Measurements from ENCODE around the gene PAX5.
"Not testable (repeated sequence)": the region's sequence is repeated elsewhere in the genome, so short reads cannot be mapped to it uniquely, and the experiment has no call there.

The PAX5 gene

DNA sequence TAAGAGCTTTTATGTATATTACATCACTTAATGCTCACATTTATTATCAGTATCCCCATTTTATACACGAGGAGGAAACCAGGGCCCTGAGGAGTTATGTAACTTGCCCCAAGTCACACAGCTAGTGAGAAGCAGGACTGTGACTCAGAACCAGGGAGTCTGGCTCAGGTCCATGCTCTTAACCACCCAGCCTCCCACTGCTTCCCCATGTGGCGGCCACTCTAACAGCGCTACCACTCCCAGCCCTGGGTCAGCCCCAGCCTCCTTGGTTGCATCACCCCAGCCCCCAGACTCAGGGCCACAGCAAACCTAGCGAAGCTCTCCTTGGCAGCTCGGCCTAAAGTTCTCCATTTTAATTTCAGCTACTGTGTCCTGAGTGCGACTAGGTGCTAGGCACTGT, 159.1 kb downstream of the PAX5 start:
- DNase-seq: no peak

DNA sequence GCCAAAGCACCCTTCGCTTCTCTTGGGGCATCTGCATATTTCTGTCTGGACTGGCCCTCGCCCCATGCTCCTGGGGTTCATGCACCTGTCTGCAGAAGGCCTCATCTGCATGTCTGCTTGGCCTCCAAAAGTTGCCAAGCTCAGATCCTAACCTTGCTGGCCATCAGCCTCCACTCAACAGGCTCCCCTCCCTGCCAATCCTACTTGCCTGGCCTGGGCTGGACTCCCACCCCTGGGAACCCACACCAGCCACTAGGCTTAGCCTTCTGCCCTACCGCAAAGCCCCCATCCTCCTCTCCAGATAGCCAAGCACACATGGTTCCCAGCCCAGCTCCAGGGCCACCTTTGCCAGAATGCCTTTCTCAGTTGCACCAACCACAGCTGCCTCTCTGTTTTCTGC, 159.8 kb downstream of the PAX5 start:
- DNase-seq: no peak

DNA sequence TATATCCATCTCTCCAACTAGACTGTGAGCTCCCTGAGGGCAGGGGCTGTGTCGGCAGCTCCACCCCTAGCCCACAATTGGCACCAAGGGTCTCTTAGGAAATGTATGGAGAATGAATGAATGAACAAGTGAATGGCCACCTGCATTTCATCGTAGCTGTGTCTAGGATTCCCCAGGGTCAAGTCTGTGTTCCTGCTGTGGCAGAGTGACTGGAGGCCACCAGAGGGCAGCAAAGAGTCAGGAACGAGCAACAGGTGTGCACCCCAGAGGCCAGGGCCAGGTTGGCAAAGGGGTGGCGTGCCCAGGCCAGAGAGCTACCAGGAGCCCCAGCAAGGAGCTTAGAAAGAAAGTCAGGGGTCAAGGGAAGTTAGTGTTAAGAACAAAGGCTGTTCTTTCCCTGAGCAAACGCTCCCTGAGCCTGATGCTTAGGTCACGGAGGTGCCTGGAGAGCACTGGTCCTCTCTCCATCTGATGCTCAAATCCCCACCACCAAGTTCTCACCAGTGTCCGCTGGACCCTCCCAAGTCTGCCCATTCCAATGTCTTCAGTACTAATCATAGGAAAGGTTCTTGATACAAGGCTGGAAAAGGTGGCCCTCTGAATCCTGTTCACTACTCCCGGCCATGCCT, 160.7 kb downstream of the PAX5 start:
- peak; percentile 25 to 68 (median 53) for DNase-seq

DNA sequence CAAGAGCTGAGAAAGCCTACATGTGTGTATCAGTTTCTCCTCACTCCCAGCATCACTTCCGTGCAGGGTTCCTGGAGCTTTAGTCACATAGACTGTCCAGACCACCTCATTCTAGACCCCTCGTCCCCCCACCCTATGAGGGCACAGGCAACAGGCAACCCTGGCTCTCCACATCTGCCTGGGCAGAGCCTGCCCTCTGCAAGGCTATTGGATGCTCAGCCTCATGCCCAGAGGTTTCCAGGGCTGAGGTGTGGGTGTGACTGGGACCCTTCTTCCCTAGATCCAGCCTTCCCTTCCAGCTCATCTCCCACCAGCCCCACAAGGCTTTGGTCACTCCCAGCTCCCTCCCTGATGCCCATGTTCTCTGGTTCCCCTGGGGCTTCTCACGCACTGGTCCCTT, 161.4 kb downstream of the PAX5 start:
- no peak for DNase-seq

DNA sequence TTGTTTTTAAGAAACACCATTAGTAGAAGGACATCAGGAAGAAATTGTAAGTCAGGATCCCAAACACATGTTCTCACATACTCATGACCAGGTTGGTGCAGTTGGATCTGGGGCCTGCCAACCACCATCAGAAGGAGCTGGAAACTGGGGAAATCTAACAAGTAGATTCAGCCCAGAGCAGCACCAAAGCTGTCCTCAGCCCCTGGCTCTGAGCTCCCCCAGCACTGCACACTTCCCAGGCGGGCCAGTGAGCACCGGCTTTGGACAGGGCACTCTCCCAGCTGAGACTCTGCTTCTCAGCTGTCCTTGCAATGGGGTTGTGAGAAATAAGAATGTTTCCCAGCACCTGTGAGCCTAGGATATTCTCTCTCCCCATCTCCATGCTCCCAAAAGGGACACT, 162.5 kb downstream of the PAX5 start:
- DNase-seq: no peak

DNA sequence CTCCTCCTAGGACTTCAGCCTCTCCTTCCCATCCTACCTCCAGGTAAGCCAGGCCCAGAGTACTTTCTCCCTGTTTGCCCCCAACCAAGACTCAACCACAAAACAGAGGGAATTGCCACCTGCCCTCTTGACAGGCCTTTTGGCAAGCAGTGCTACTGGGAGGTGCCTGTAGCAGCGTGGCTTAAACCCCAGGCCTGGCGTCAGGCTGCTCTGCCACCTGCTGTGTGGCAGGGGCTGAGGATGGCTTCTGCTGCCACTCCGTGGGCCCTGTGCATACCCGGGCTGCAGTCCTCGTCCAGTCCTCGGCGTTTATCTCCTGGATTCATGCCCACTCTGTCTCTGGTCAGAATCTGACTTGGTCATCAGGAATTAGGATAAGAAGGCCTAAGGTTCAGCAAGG, 163.1 kb downstream of the PAX5 start:
- DNase-seq: no peak

DNA sequence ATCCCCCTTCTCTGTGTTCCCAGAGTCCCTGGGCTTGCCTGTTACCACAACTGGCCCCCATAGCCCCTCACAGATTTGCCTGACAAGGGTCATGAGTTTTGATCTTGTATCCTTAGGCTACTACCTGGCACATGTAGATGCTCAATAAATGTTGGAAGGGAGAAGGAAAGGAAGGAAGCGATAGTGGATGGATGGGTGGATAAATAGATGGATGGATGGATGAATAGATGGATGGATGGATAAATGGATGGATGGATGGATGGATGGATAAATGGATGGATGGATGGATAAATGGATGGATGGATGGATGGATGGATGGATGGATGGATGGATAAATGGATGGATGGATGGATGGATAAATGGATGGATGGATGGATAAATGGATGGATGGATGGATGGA, 164.5 kb downstream of the PAX5 start:
- not testable (repeated sequence) for DNase-seq

DNA sequence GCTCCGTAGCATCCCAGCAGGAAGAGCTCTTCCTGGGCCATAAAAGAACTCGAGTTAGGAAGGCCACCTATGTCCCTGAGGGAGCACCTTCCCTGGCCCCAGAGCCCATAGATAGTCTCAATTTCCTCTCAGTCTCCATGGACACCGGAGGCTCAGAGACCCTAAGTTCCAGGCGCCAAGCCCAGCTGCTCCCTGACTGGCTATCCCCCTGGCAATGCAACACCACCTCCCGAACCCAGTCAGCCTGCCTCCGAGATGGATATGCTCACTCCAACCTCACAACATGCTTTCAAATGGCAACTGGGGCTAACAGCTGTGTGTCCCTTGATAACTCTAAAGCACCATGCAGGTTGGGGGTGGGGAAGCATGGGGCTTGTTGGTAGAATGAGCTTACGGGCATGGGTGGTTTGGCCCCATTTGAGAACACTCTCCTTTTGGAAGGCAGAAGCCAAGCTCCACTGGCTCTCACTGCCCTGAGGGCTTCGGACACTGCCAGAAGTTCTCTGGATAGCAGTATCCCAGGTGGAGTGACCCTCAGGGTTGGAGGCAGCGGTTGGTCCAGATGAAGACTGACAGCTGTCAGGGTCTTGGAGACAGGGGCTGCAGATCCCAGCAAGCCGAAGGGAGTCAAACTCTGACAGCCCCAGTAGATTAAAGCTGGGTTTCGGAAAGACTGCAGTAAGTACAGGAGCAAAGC, 165.3 kb downstream of the PAX5 start:
- DNase-seq: no peak

DNA sequence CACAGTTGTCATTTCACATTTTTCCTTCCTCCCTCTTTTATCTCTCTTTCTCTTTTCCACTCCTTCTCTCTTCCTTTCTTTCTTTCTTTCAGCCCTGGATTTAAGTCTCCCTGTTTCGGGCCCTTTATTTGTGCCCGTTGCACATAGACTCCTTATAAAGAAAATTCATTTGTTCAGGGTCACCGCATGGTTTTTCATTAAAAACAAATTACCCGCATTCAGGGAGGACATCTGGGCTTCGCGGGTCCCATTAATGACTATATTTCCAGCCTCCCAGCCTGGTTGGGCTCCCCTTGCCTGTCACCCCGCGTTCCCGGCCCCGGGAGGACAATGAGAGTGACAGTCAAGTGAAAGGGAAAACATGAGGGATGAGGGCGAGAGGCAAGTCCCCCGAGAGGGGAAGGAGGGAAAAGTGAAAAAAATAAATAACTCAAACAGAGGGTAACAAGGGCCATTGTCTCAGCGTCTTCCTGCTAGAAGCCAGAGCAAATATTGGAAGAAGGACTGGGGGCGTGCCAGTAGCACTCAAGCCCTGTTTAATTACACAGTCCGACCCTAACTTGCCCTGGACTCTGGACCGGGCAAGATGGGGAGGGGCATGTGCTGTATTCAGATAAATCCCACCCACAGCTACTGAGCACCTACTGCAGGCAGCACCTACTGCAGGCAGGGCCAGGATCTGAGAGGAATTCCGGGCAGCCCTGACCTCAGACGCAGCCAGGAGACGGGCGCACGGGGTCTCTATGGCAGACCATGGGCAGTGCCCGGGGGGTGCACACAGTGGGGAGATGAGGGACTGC, 166.2 kb downstream of the PAX5 start:
- no peak for DNase-seq

DNA sequence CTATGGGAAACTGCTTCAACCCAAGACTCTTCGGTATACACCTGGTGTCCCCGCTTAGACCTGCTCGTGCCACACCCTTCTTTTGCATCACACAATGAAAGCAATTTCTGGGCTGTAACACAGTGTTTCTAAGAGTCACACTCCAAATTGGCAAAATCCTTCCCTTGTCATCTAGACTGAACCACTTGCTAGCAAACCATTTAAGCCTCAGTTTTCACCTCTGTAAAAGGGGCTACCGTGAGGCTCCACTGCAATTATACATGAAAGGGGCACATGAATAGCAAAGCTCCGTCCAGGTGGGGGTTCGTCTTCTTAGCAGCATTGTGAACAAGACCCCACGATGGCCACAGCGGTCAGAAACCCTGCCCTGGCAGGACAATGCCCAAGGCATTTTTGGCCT, 166.8 kb downstream of the PAX5 start:
- DNase-seq: no peak

DNA sequence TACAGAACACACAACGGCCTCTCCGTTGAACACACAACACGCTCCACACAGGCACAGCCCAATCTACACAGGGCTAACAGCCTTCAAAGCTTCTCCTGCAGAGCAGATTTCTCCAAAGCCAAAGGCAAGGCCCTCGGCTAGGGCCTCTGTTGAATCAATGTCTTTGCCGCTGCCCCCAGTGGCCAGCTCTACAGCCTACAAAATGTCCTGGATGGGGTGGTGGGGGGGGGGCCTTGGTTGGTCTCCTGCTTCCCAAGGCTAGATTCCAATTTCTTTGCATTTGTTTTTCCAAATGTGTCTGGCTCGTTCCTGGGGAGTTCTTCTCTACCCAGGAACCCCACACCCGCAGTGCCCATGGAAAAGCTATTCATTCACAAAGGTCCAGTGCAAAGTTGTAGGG, 167.2 kb downstream of the PAX5 start:
- no peak for DNase-seq

DNA sequence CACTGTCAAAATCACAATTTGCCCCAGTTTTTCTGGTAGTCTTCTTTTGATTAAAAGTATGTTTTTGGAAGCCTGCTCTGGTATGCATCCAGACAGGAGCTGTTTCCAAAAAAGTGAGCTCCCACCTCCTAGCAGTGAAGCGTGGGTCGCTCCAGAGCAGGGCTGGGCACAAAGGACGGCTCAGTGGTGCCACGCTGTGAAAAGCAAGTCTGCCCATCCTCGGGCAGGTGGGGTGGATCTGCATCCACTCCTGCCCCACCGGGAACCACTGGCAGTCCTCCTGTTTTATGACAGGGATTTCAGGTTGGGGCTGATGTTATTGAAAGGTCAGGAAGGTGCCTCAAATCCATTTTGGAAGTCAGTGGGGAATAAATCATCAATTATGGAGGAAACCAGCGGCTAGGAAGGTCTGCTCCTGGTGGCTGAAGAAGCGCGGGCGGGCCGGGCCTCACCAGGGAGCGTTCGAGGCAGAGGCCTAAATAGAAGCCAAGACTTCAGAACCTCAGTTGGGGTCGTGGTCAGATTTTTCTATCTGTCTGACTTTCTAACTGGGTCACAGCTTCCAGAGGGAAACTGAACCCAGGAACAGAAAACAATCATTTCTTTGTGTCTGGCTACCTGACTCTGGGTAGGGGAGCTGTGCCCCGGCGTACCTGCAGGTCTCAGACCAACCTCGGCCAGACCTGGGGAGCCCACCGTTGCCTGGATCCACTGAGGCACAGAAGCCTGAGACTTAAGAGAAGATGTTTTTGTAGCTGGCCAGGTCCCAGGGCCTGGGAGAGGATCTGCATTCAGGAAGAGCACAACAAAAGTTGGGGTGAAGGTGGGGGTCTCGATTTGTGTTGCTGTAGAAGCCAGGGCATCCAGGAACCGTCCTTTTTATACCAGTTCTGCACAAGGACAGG, 168.1 kb downstream of the PAX5 start:
- no peak for DNase-seq

DNA sequence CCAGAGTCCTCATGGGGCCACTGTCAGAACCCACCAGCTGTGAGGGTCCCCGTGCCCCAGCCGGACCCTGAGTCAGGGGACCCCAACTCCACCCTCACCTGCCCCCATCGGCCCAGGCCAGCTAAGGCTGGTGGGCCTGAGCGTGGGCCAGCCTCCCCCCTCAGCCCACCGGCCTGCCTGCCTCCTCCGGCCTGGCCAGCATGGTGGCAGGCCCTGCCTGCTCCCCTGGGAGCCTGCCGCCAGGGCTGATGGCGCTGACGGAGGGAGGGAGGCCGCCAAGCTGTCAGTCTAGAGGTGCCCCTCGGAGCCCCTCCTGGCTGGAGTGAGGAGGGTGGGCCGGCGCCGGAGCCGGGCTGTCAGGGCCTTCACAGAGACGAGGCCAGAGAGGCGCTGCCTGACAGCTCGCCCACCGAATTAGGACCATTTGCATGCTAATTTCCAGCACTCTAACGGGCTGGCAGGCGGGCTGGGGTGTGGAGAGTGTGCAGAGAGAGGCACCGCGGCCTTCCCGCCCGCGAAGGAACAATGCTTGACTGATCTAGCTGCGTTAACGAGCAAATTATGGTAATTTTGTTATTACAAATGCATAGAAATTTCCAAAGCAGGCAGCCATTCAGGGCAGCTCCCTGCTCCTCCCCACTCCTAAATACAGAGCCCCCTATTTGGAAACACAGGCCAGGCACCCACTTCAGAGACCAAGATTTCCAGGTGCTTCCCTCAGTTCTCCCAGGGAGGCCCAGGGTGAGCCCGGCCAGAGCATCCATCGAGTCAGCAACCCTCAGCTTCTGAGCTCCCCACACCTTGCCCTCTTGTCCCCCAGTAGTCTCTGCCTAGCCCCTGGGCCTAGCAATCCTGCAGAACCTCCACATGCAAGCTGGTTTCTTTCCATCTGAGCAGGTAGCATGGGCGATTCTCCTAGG, 169.3 kb downstream of the PAX5 start:
- DNase-seq: no peak

DNA sequence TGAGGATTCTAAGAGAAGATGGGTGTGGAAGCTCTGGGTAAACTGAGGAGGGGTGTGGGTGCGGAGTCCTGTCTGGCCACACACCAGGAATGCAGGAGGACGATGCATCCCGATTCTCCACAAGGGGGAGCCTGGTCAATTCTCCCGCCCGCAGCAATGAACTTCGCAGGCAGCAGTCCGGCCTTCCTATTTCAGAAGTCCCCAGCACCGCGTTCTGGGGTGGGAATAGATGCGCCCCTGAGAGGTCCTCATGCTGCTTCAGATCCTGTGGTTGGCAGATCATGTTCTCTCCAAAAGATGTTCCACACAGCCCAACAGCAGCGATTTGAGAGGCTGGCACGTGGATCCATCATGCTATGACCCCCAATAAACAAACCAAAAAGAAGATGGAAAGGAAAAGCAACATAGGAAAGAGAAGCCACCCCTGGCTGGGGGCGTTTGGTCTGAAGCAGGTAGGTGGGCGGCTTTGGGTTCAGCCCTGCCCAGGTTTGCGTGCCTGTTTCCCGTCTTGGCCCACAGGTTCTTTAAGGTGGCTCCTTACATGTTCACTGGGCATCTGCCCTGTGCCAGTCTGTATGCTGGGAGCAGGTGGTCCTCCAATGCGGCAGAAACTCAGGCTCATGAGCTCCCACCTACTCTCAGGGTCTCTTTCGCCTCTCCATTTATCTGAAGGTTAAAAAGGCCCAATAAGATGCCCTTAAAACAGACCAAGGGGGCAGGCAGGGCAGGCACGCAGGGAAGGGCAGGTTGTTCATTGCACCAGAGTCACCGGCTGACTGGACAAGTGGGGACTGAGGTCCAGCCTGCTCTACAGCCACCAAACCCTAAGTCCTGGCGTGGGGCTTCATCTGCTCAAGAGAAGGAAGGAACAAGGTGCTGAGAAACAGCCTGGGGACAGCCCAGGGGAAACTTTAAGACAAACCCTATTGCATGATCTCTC, 171.6 kb downstream of the PAX5 start:
- DNase-seq: no peak

DNA sequence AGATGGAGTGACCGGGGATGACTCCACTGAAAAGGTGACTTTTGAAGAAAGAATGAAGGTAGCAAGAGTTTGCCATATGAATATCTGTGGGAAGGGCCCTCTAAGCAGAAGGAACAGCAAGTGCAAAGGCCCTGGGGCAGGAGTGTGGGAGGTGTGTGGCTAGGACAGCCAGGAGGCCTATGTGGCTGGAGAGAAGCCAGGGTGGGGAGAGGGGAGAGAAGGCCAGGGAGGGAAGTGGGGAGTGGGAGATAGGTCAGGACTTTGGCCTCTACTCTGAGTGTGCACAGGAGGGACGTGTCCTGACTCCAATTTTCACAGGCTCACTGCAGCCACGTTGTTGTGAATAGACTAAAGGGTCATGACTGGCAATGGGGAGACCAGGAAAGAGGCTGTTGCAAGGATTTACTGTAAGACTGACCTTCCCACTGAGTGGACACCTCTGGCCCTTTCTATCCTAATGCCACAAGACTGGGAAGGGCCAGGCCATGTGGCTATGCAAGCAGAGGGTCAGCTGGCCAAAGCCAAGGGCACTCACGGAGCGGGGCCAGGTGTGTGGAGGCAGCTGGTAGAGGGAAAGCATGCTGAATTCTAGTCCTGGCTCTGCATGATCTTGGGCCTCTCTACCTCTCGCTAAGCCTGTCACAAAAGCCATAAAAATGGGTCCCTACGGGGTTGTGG, 172.4 kb downstream of the PAX5 start:
- DNase-seq: no peak

DNA sequence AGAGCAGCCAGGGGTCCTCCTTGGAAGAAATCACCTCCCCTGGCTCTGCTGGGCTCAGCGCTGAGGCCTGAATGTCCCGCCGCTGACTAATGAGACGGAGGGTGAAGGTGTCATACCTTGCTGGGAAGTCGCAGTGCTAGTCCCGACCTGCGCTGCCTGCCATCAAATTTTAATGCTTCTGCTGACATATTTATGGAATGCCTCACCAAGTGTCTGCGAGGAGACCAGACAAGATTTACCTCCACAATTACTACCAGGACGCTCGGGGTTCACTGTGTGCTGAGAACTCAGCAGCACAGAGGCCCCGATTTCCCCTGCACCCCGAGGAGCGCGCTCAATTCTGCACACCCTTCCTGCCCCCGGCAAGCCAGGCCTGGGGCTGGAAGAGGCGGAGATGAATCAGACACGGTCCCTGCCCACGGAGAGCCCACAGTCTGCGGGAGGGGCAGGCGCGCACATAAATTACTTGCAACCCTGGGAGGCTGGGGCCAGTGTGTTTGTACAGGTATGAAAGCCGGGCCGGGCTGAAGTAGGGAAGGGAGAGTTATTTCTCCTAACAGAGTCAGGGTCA, 175.2 kb downstream of the PAX5 start:
- no peak for DNase-seq

DNA sequence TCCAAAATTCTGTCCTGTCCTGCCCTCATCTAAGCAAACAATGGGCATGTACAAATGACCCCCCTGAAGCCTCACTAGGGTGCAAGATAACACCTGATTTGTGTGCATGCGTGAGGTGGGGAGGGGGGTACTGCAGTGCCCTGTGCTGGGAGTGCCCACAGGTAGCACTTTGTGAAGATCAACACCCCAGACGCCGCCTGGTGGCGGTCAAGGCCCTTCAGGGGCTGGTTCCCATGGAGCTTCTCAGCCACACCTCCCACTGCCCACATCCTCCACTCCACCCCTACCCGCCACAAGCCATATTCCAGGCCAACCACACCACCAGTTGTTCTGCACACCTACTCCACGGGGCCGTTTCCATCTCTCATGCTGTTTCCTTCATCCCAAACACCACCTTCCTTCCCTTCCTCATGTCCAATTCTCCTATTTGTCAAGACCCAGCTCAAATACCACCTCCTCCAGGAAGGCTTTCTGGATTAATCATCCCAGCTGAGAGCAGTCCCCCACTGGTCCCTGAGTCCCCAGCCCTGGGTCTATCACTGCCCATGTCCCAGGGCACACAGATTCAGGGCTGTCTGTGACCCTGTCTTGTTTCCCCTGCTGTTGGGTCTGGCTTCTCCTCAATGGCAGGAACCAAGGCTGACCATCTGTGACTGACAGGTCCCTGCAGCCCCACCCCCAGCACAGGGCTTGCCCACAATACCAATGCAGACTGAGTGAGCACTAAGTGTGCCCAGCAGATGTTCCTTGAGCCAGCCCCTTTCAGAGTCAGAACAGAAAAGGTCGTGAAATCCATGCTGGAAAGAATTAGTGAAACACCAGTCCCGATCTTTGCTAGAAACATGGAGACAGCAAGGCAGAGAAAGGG, 178.4 kb downstream of the PAX5 start:
- DNase-seq: peak in 2 of 5 donors; percentile 7 to 50

DNA sequence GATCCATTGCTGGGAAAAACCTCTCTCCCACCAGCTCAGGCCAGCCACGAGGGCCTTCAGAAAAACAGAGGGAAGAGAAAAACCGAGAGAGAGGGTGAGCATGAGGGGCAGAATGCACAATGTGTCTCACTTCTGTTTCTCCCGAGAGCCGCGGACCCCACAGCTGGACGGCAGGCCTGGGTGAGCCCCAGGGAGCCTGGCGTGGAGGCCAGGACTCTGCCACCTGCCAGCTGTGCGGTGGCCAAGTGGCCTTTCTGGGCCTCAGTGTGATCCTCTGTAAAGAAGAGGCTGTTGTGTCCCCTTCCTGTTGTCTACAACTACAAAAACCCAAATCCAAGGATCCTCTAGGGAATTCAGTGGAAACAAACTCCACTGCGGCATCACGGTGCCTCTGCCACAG, 179.3 kb downstream of the PAX5 start:
- no peak for DNase-seq

DNA sequence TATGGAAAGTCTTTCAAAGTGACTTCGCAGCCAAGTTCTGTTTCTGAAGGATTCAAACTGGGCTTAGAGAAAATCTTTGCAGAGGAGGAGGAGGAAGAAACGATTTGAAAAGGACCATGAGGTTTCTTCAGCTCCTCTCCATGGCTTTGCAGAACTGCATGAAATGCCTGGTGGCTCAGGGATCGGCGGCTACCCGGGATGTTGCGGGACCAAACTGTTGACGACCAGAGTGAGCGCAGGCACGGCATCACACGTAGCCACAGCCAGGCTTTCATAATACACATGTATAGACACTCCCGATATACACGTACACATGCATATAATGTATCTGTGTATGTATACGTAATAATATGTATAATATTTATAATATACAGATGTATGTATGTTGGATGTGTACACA, 180.0 kb downstream of the PAX5 start:
- DNase-seq: no peak
